BJ (cell line): ENCODE data around the gene MIDN. TPM values are rescaled to one million over a fixed set of nuclear protein-coding genes. Genes with fewer than 3 reads are reported as not detected.

Source experiments
- CTCF ChIA-PET: fragments of 350-600 bp; formaldehyde crosslinking; extraction: SDS; loops from one replicate; lab custom pipeline; 2021; ENCODE audit warnings: antibody characterized with exemption, inconsistent platforms; lab: Yijun Ruan, JAX
- POLR2A ChIA-PET: fragments of 300-600 bp; sonication (Branson Sonifier 250); formaldehyde crosslinking; extraction: SDS; loops from one replicate; lab custom pipeline; 2021; ENCODE audit warnings: antibody characterized with exemption; lab: Charles Lee
- DNase-seq: peaks from one replicate; pipeline ENCODE4 v3.0.0-alpha.2; 2011; ENCODE audit warnings: low read depth
- H3K27me3 ChIP-seq: 2 replicates; pipeline ENCODE4 v1.6.0; 2011; ENCODE audit warnings: low read length; ENCODE audit not compliant: control insufficient read depth, insufficient read depth
- H3K36me3 ChIP-seq: 2 replicates; pipeline ENCODE4 v1.5.1; 2011; ENCODE audit warnings: low read length; ENCODE audit not compliant: control insufficient read depth, insufficient read depth
- H3K4me3 ChIP-seq: 2 replicates; pipeline ENCODE4 v1.5.1; 2011; ENCODE audit warnings: low read depth, mild to moderate bottlenecking, control low read depth, low read length
- CTCF ChIP-seq: IDR thresholded peaks from 2 replicates; pipeline ENCODE4 v1.5.1; 2011; ENCODE audit warnings: low read depth, mild to moderate bottlenecking, control low read depth, inconsistent platforms, low read length, moderate library complexity; ENCODE audit not compliant: insufficient read depth
- polyA plus RNA-seq: library from polyadenylated mRNA; depleted of rRNA; stranded (reverse); fragments of >200 nt; gene quantifications from 2 replicates; pipeline ENCODE4 v1.2.3, GENCODE V29; 2011

The MIDN gene
- polyA plus RNA-seq, 1 experiment, result 8.4 TPM

- peaks cover 18% of the 10 kb centered on the region for H3K36me3 ChIP-seq
- POLR2A ChIA-PET, result no interaction called here
- no peak overlapping the region for H3K4me3 ChIP-seq
- no peak for TF ChIP-seq CTCF
- H3K27me3 ChIP-seq, result no peaks in the 10 kb centered on the region
- DNase-seq, result no peak
- CTCF ChIA-PET, result interaction anchor here (1.1 to 1.4 kb wide), 3 partner anchors 9 to 19 kb away, joined by 3 to 8 read pairs (median 4); no protein-coding TSS in a partner anchor
Observed at GRCh38 chr19:1225440-1226226, 22.8 kb upstream of the MIDN start.

- Histone ChIP-seq H3K4me3 (no peak overlapping the region), H3K27me3 (no peaks in the 10 kb centered on the region), H3K36me3 (peaks cover 13% of the 10 kb centered on the region)
- TF ChIP-seq CTCF, result no peak
- ChIA-PET POLR2A (no interaction called here), CTCF (interaction anchor here (1.4 kb wide), 2 partner anchors 10 to 18 kb away, joined by 4 to 8 read pairs; no protein-coding TSS in a partner anchor)
- DNase-seq, result no peak
Observed at GRCh38 chr19:1226227-1226518, 22.2 kb upstream of the MIDN start.

GRCh38 chr19:1226522-1227303 is 21.7 kb upstream of the MIDN start:
- H3K4me3 ChIP-seq, result no peak overlapping the region
- peaks cover 11% of the 10 kb centered on the region for H3K36me3 ChIP-seq
- no peak for DNase-seq
- H3K27me3 ChIP-seq, result no peaks in the 10 kb centered on the region
- ChIA-PET POLR2A (no interaction called here), CTCF (interaction anchor here (1.4 kb wide), 2 partner anchors 10 to 17 kb away, joined by 4 to 8 read pairs; no protein-coding TSS in a partner anchor)
- no peak for TF ChIP-seq CTCF

GRCh38 chr19:1227304-1228054 is 20.9 kb upstream of the MIDN start:
- POLR2A ChIA-PET, result no interaction called here
- CTCF ChIA-PET, result interaction anchor here (1.4 kb wide), 1 partner anchor 16 kb away, joined by 4 read pairs; no protein-coding TSS in a partner anchor

More at GRCh38 chr19:1227304-1228054, 20.9 kb upstream of the MIDN start:
- DNase-seq, result no peak
- Histone ChIP-seq H3K27me3 (no peaks in the 10 kb centered on the region), H3K36me3 (peaks cover 11% of the 10 kb centered on the region), H3K4me3 (no peak overlapping the region)
- TF ChIP-seq CTCF, result no peak
